Measurements from ENCODE around the gene MAGI2.
"Not testable (repeated sequence)": the region's sequence is repeated elsewhere in the genome, so short reads cannot be mapped to it uniquely, and the experiment has no call there.

Gene MAGI2

GRCh38 chr7:79461660-79462059, 8.2 kb upstream of the MAGI2 start:
- Mint-ChIP-seq H3K27me3 (no peaks in the 10 kb centered on the region), H3K9me3 (peaks cover 3 to 10% of the 10 kb centered on the region in 2 donors), H3K27ac (no peak overlapping the region), H3K4me3 (no peak overlapping the region), H3K36me3 (ENCODE audit: insufficient read depth) (no peaks in the 10 kb centered on the region), H3K4me1 (ENCODE audit: low read depth in 2 of 2) (no peaks in the 10 kb centered on the region)
- DNase-seq (no peak), ATAC-seq (replicated peaks) (no peak)

- Mint-ChIP-seq H3K4me3 (no peak overlapping the region), H3K4me1 (ENCODE audit: low read depth in 2 of 2) (no peaks in the 10 kb centered on the region), H3K36me3 (ENCODE audit: insufficient read depth) (no peaks in the 10 kb centered on the region), H3K27ac (no peak overlapping the region), H3K27me3 (no peaks in the 10 kb centered on the region), H3K9me3 (peaks cover 3 to 10% of the 10 kb centered on the region in 2 donors)
- no peak for ATAC-seq (replicated peaks)
- DNase-seq, result no peak
Measured at GRCh38 chr7:79459381-79459780, 5.9 kb upstream of the MAGI2 start.

- H3K36me3 Mint-ChIP-seq (ENCODE audit: insufficient read depth), result no peaks in the 10 kb centered on the region
- ATAC-seq (replicated peaks), result no peak
- H3K9me3 Mint-ChIP-seq, result peaks cover 3 to 10% of the 10 kb centered on the region in 2 donors
- no peak for DNase-seq
- H3K27ac Mint-ChIP-seq, result no peak overlapping the region
- no peaks in the 10 kb centered on the region for H3K4me1 Mint-ChIP-seq (ENCODE audit: low read depth in 2 of 2)
- no peak overlapping the region for H3K4me3 Mint-ChIP-seq
- no peaks in the 10 kb centered on the region for H3K27me3 Mint-ChIP-seq
Measured at GRCh38 chr7:79458796-79459195, 5.3 kb upstream of the MAGI2 start.

GRCh38 chr7:79455173-79455790, 1.8 kb upstream of the MAGI2 start:
- no peak for DNase-seq
- peaks cover 13 to 20% of the 10 kb centered on the region in 2 donors for H3K27me3 Mint-ChIP-seq

GRCh38 chr7:79454361-79454960, 994 bp upstream of the MAGI2 start:
- H3K4me1 Mint-ChIP-seq (ENCODE audit: low read depth in 2 of 2), result no peaks in the 10 kb centered on the region
- DNase-seq (no peak), ATAC-seq (replicated peaks) (no peak)
- H3K4me3 Mint-ChIP-seq, result no peak overlapping the region
- peaks cover 13 to 20% of the 10 kb centered on the region in 2 donors for H3K27me3 Mint-ChIP-seq
- peaks cover 4 to 21% of the 10 kb centered on the region in 2 donors for H3K9me3 Mint-ChIP-seq
- H3K27ac Mint-ChIP-seq, result no peak overlapping the region
- peaks cover 5% of the 10 kb centered on the region for H3K36me3 Mint-ChIP-seq (ENCODE audit: insufficient read depth)

More at GRCh38 chr7:79455173-79455790, 1.8 kb upstream of the MAGI2 start:
- H3K4me1 Mint-ChIP-seq (ENCODE audit: low read depth in 2 of 2), result no peaks in the 10 kb centered on the region
- H3K4me3 Mint-ChIP-seq, result no peak overlapping the region
- peaks cover 4 to 21% of the 10 kb centered on the region in 2 donors for H3K9me3 Mint-ChIP-seq
- H3K36me3 Mint-ChIP-seq (ENCODE audit: insufficient read depth), result peaks cover 5% of the 10 kb centered on the region
- no peak for ATAC-seq (replicated peaks)
- H3K27ac Mint-ChIP-seq, result no peak overlapping the region

GRCh38 chr7:79453266-79453557, 255 bp downstream of the MAGI2 start:
- DNase-seq, result no peak
- H3K9me3 Mint-ChIP-seq, result peaks cover 4 to 19% of the 10 kb centered on the region in 2 donors
- ATAC-seq (replicated peaks), result no peak
- H3K4me3 Mint-ChIP-seq, result no peak overlapping the region
- H3K36me3 Mint-ChIP-seq (ENCODE audit: insufficient read depth), result peaks cover 5% of the 10 kb centered on the region
- H3K27ac Mint-ChIP-seq, result no peak overlapping the region
- no peaks in the 10 kb centered on the region for H3K4me1 Mint-ChIP-seq (ENCODE audit: low read depth in 2 of 2)
- peaks cover 13 to 20% of the 10 kb centered on the region in 2 donors for H3K27me3 Mint-ChIP-seq

- no peak for DNase-seq
- H3K4me1 Mint-ChIP-seq (ENCODE audit: low read depth in 2 of 2), result no peaks in the 10 kb centered on the region
- H3K27me3 Mint-ChIP-seq, result peaks cover 13 to 20% of the 10 kb centered on the region in 2 donors
- no peak for ATAC-seq (replicated peaks)
- peaks cover 2 to 14% of the 10 kb centered on the region in 2 donors for H3K9me3 Mint-ChIP-seq
- peak overlapping the region in 1 of 2 donors; percentile 1 for H3K4me3 Mint-ChIP-seq
- no peak overlapping the region for H3K27ac Mint-ChIP-seq
- peaks cover 5% of the 10 kb centered on the region for H3K36me3 Mint-ChIP-seq (ENCODE audit: insufficient read depth)
Measured at GRCh38 chr7:79452495-79453265, 787 bp downstream of the MAGI2 start.

GRCh38 chr7:79452032-79452494, 1.4 kb downstream of the MAGI2 start:
- Mint-ChIP-seq H3K27me3 (peaks cover 13 to 20% of the 10 kb centered on the region in 2 donors), H3K9me3 (peaks cover 2 to 11% of the 10 kb centered on the region in 2 donors), H3K4me1 (ENCODE audit: low read depth in 2 of 2) (no peaks in the 10 kb centered on the region), H3K36me3 (ENCODE audit: insufficient read depth) (peaks cover 5% of the 10 kb centered on the region), H3K27ac (no peak overlapping the region), H3K4me3 (peak overlapping the region in 1 of 2 donors; percentile 1)
- ATAC-seq (replicated peaks), result no peak
- no peak for DNase-seq

GRCh38 chr7:79451580-79451979, 1.9 kb downstream of the MAGI2 start:
- no peak overlapping the region for H3K27ac Mint-ChIP-seq
- H3K4me3 Mint-ChIP-seq, result no peak overlapping the region
- no peaks in the 10 kb centered on the region for H3K4me1 Mint-ChIP-seq (ENCODE audit: low read depth in 2 of 2)
- peaks cover 5% of the 10 kb centered on the region for H3K36me3 Mint-ChIP-seq (ENCODE audit: insufficient read depth)
- H3K27me3 Mint-ChIP-seq, result peaks cover 13 to 20% of the 10 kb centered on the region in 2 donors
- ATAC-seq (replicated peaks), result no peak
- H3K9me3 Mint-ChIP-seq, result peaks cover 2 to 11% of the 10 kb centered on the region in 2 donors
- no peak for DNase-seq

GRCh38 chr7:79442766-79443165, 10.7 kb downstream of the MAGI2 start:
- H3K36me3 Mint-ChIP-seq (ENCODE audit: insufficient read depth); H3K27me3 Mint-ChIP-seq; H3K4me3 Mint-ChIP-seq; H3K27ac Mint-ChIP-seq; H3K4me1 Mint-ChIP-seq (ENCODE audit: low read depth in 2 of 2); ATAC-seq (replicated peaks); DNase-seq; H3K9me3 Mint-ChIP-seq: not testable (repeated sequence)

GRCh38 chr7:79436378-79436777, 17.1 kb downstream of the MAGI2 start:
- H3K27me3 Mint-ChIP-seq, result no peaks in the 10 kb centered on the region
- H3K27ac Mint-ChIP-seq, result no peak overlapping the region
- ATAC-seq (replicated peaks), result no peak
- no peak overlapping the region for H3K4me3 Mint-ChIP-seq
- peaks cover 5 to 10% of the 10 kb centered on the region in 2 donors for H3K9me3 Mint-ChIP-seq
- H3K4me1 Mint-ChIP-seq (ENCODE audit: low read depth in 2 of 2), result no peaks in the 10 kb centered on the region
- no peak for DNase-seq
- H3K36me3 Mint-ChIP-seq (ENCODE audit: insufficient read depth), result no peaks in the 10 kb centered on the region

- Mint-ChIP-seq H3K4me1 (ENCODE audit: low read depth in 2 of 2) (no peaks in the 10 kb centered on the region), H3K4me3 (no peak overlapping the region)
- no peak for DNase-seq
Measured at GRCh38 chr7:79434867-79435266, 18.6 kb downstream of the MAGI2 start.

GRCh38 chr7:79434098-79434497, 19.4 kb downstream of the MAGI2 start:
- DNase-seq, result no peak
- no peak for ATAC-seq (replicated peaks)
- no peak overlapping the region for H3K4me3 Mint-ChIP-seq
- H3K27ac Mint-ChIP-seq, result no peak overlapping the region
- H3K4me1 Mint-ChIP-seq (ENCODE audit: low read depth in 2 of 2), result no peaks in the 10 kb centered on the region
- H3K9me3 Mint-ChIP-seq, result peaks cover 7 to 10% of the 10 kb centered on the region in 2 donors
- H3K27me3 Mint-ChIP-seq, result no peaks in the 10 kb centered on the region
- no peaks in the 10 kb centered on the region for H3K36me3 Mint-ChIP-seq (ENCODE audit: insufficient read depth)

More at GRCh38 chr7:79434867-79435266, 18.6 kb downstream of the MAGI2 start:
- Mint-ChIP-seq H3K9me3 (peaks cover 7 to 10% of the 10 kb centered on the region in 2 donors), H3K27me3 (no peaks in the 10 kb centered on the region), H3K36me3 (ENCODE audit: insufficient read depth) (no peaks in the 10 kb centered on the region), H3K27ac (no peak overlapping the region)
- no peak for ATAC-seq (replicated peaks)

GRCh38 chr7:79430391-79430790, 23.1 kb downstream of the MAGI2 start:
- H3K4me1 Mint-ChIP-seq (ENCODE audit: low read depth in 2 of 2), result no peaks in the 10 kb centered on the region
- no peak overlapping the region for H3K4me3 Mint-ChIP-seq
- ATAC-seq (replicated peaks) (no peak), DNase-seq (no peak)
- peaks cover 8 to 17% of the 10 kb centered on the region in 2 donors for H3K9me3 Mint-ChIP-seq
- H3K36me3 Mint-ChIP-seq (ENCODE audit: insufficient read depth), result no peaks in the 10 kb centered on the region
- no peak overlapping the region for H3K27ac Mint-ChIP-seq
- H3K27me3 Mint-ChIP-seq, result no peaks in the 10 kb centered on the region

All from effector memory CD8-positive, alpha-beta T cell (primary cell).